ENCODE data around the gene BIRC5.

The BIRC5 gene

GRCh38 chr17:78264590-78264989, 50.5 kb downstream of the BIRC5 start:
- no peak for TF ChIP-seq CTCF (IDR thresholded peaks at IDR 0.05; ENCODE audit: low read depth, low read length)
- no peak overlapping the region for H3K4me3 ChIP-seq (ENCODE audit: low read depth, low read length)
- in situ Hi-C loops (cut with HindIII; ENCODE audit: low sequenced_read_pairs): no loop called here
- DNase-seq (ENCODE audit: low read depth, low spot score): no peak

GRCh38 chr17:78265121-78265520, 51.1 kb downstream of the BIRC5 start:
- no peak for TF ChIP-seq CTCF (IDR thresholded peaks at IDR 0.05; ENCODE audit: low read depth, low read length)
- in situ Hi-C loops (cut with HindIII; ENCODE audit: low sequenced_read_pairs): no loop called here
- no peak for DNase-seq (ENCODE audit: low read depth, low spot score)
- H3K4me3 ChIP-seq (ENCODE audit: low read depth, low read length): no peak overlapping the region

GRCh38 chr17:78266231-78266631, 52.2 kb downstream of the BIRC5 start:
- DNase-seq (ENCODE audit: low read depth, low spot score): no peak
- in situ Hi-C loops (cut with HindIII; ENCODE audit: low sequenced_read_pairs): no loop called here
- no peak for TF ChIP-seq CTCF (IDR thresholded peaks at IDR 0.05; ENCODE audit: low read depth, low read length)
- no peak overlapping the region for H3K4me3 ChIP-seq (ENCODE audit: low read depth, low read length)

GRCh38 chr17:78266771-78267170, 52.7 kb downstream of the BIRC5 start:
- no peak for DNase-seq (ENCODE audit: low read depth, low spot score)
- TF ChIP-seq CTCF (IDR thresholded peaks at IDR 0.05; ENCODE audit: low read depth, low read length): no peak
- no peak overlapping the region for H3K4me3 ChIP-seq (ENCODE audit: low read depth, low read length)
- in situ Hi-C loops (cut with HindIII; ENCODE audit: low sequenced_read_pairs): no loop called here

GRCh38 chr17:78267253-78268073, 53.4 kb downstream of the BIRC5 start:
- TF ChIP-seq CTCF (IDR thresholded peaks at IDR 0.05; ENCODE audit: low read depth, low read length): no peak
- in situ Hi-C loops (cut with HindIII; ENCODE audit: low sequenced_read_pairs): no loop called here
- DNase-seq (ENCODE audit: low read depth, low spot score): no peak
- no peak overlapping the region for H3K4me3 ChIP-seq (ENCODE audit: low read depth, low read length)

- DNase-seq (ENCODE audit: low read depth, low spot score): no peak
- no peak overlapping the region for H3K4me3 ChIP-seq (ENCODE audit: low read depth, low read length)
- no peak for TF ChIP-seq CTCF (IDR thresholded peaks at IDR 0.05; ENCODE audit: low read depth, low read length)
- in situ Hi-C loops (cut with HindIII; ENCODE audit: low sequenced_read_pairs): no loop called here
Observed at GRCh38 chr17:78268191-78268874, 54.3 kb downstream of the BIRC5 start.
